Stimulated activated CD4-positive, alpha-beta T cell treated with anti-CD3 and anti-CD28 coated beads, Interleukin-2, amount 100 ng/mL, for 4 hours (primary cell): ENCODE measurements around the gene CCDC187.

Experiments used
- DNase-seq: peaks from one replicate; pipeline ENCODE4 v3.0.0-alpha.2; 2020; ENCODE audit warnings: low read depth

Gene CCDC187

GRCh38 chr9:136297016-136297691 is 6.7 kb downstream of the CCDC187 start:
- DNase-seq: no peak

- no peak for DNase-seq
Observed at GRCh38 chr9:136296434-136297015, 7.4 kb downstream of the CCDC187 start.

- DNase-seq: no peak
Observed at GRCh38 chr9:136295542-136296433, 8.1 kb downstream of the CCDC187 start.

- DNase-seq: no peak
Observed at GRCh38 chr9:136295055-136295454, 8.8 kb downstream of the CCDC187 start.

- DNase-seq: no peak
Observed at GRCh38 chr9:136294437-136294836, 9.5 kb downstream of the CCDC187 start.

- no peak for DNase-seq
Observed at GRCh38 chr9:136293476-136294077, 10.3 kb downstream of the CCDC187 start.

GRCh38 chr9:136292591-136293448 is 11.1 kb downstream of the CCDC187 start:
- DNase-seq: no peak

- DNase-seq: no peak
Observed at GRCh38 chr9:136292026-136292538, 11.8 kb downstream of the CCDC187 start.

- DNase-seq: no peak
Observed at GRCh38 chr9:136291306-136292025, 12.4 kb downstream of the CCDC187 start.

- no peak for DNase-seq
Observed at GRCh38 chr9:136290508-136291000, 13.3 kb downstream of the CCDC187 start.

- no peak for DNase-seq
Observed at GRCh38 chr9:136289651-136290507, 14.0 kb downstream of the CCDC187 start.

GRCh38 chr9:136287960-136288753 is 15.7 kb downstream of the CCDC187 start:
- DNase-seq: no peak

- no peak for DNase-seq
Observed at GRCh38 chr9:136286987-136287379, 16.9 kb downstream of the CCDC187 start.

- DNase-seq: no peak
Observed at GRCh38 chr9:136286359-136286986, 17.4 kb downstream of the CCDC187 start.

GRCh38 chr9:136285501-136286358 is 18.2 kb downstream of the CCDC187 start:
- no peak for DNase-seq

- no peak for DNase-seq
Observed at GRCh38 chr9:136284951-136285350, 18.9 kb downstream of the CCDC187 start.

GRCh38 chr9:136284311-136284710 is 19.6 kb downstream of the CCDC187 start:
- no peak for DNase-seq
